Stimulated activated CD4-positive, alpha-beta T cell treated with anti-CD3 and anti-CD28 coated beads, Interleukin-12 subunit alpha, Interleukin-12 subunit beta, amount 100 ng/mL, for 48 hours (primary cell): ENCODE measurements around the gene PPP4R4.
A peak's percentile ranks its signal among the peaks of the same experiment; 100 is the strongest.
"Not testable (repeated sequence)": the region's sequence is repeated elsewhere in the genome, so short reads cannot be mapped to it uniquely, and the experiment has no call there.

ENCODE experiments used
- DNase-seq, 3 donors: peaks; one replicate each; pipeline ENCODE4 v3.0.0-alpha.2; 2020; ENCODE audit warnings: low read depth in 2 of 3, low spot score in 1 of 3

PPP4R4 gene

DNA sequence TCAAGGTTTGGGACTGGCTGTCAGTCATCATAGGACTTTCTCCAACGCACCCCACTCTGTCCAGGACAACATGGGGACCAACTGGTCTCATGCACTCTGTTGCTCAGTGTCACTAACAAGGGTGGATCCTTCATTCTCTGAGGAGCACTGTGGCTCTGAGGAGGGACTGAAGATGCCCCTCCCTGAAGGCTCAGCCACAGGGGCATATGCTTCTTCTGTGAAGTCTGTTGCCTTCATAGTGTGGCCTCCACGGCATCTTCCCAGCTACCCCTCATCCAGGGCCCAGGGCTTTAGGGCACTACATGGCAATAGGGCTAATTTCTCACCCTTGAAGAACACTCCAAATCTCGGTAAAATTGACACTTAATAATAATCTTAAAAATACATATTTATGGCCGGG is 30.4 kb upstream of the PPP4R4 start:
- DNase-seq: no peak

DNA sequence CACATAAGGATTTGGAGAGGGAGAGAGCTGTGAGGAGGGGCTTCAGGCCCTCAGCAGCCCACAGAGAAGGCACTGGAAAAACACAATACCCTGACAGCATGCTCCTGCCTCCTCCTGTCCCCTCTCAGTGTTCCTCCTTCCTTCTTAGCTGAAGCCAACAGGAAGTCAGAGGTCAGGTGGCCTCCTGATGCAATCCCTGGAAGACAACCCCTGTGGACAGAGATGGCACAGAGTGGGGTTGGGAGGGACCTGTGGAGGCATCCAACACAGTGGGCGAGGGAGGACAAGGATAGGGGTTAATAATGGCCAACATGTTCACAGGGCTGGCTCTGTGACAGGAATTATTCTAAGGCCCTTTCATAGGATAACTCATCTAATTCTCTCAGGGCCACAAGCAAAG is 29.4 kb upstream of the PPP4R4 start:
- no peak for DNase-seq

DNA sequence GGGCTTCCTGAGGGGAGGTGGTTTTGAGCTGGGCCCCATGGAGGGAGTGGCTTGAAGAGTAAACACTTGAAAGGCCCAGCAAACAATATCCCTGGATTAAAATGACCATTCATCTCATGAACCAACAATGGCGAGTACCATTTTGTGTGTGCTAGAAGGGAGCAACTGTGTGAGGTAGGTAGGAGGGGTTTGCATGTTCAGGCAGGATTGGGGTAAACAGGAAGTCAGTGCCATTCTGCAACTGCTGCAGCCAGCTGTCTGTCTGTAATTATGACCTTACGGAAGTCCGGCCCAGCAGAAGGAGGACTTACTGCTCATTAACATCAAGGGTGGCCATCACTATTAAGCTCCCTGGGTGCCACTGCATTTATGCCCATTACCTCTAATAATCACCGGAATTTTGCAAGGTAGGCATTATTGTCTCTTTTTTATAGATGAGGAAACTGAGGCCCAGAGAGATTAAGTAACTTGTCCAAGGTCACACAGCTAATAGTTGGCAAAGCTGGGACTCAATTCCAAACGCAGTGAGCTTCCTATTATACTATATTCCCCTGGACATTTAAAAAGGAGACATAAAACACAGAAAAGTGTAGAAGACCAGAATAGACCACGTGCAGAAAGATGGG is 28.1 kb upstream of the PPP4R4 start:
- no peak for DNase-seq

- no peak for DNase-seq
Measured at GRCh38 chr14:94152676-94153075, 21.4 kb upstream of the PPP4R4 start.

- no peak for DNase-seq
Measured at GRCh38 chr14:94153750-94154342, 20.3 kb upstream of the PPP4R4 start.

- DNase-seq: not testable (repeated sequence)
Measured at GRCh38 chr14:94156143-94156542, 18.0 kb upstream of the PPP4R4 start.

GRCh38 chr14:94157197-94157596 is 16.9 kb upstream of the PPP4R4 start:
- no peak for DNase-seq

DNA sequence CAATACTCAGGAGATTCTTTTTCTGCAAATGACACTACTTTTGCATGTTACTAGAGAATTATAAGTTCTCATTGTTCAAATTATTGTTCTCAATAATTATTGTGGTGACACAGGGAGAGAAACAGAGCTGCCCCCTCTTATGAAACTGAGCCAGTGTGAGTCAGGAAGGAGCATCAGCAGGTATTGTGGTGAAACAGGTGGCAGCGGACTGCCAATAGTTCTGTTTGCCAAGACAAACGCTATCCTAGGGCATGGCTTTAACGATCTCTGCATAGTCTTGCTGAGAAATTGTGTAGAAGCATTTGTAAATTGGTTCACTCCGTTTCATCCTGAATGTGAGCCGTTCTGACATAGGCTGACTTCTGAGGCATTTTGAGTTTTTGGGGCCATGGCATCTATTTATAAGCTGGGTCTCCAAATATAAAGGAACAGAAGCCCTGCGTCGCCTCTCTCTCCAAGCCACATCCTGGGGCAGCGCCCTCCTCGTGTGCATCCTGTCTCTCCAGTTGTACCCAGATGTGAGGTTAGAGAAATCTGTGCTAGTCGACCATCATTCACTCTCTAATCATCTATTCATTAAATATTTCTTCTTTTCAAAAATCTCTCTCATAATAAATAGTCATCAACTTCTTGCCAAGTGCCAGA is 15.8 kb upstream of the PPP4R4 start:
- DNase-seq: no peak

DNA sequence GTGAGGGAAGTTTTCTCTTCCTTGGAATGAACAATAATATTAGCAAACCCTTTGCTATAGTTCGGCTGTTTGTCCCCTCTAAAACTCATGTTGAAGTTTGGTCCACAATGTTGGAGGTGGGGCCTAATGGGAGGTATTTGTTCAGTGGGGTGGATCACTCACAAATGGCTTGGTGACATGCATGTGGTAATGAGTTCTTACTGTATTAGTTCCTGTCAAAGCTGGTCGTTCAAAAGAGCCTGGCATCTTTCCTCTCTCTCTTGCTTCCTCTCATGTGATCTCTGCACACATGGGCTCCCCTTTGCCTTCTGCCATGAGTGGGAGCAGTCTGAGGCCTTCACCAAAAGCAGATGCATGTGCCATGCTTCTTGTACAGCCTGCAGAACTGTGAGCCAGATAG is 13.1 kb upstream of the PPP4R4 start:
- DNase-seq: no peak

DNA sequence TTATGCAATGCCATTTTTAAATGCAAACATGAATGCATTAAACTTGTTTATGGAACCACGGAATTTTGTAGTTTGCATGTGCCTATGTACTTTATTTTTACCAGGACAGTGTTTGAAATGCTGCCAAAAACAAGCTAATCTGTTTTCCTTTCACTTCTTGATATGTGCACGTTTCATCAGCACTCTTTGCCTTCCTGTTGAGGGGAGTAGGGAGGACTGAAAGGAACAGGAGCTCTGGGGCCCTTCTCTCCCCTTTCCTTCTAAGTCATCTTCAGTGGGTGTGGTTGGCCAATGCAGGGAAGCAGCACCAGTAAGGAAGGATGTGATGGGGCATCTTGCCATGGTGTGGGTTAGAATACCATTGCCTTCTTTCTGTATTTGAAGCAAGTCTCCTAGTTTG is 12.1 kb upstream of the PPP4R4 start:
- DNase-seq: no peak

- DNase-seq: no peak
Measured at GRCh38 chr14:94162466-94162865, 11.7 kb upstream of the PPP4R4 start.

DNA sequence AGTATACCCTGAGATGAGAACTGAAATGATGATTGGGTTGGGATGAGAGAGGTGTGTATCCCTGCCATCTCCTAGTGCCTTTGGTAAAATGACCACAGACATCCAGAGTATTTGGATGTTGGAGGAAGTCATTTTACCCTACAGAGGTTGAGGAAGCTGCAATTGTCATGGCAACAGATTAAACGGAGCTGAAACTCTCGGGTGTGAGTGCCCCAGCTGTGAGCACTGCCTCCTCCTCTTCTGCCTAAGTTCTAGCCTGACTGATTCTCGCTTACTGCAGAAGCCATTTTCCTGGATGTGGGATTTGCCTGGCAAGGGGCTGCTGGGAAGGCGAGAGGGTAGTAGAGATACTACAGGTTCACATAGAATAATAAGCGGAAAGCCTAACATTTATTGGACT is 10.3 kb upstream of the PPP4R4 start:
- DNase-seq: no peak

- peak in 1 of 3 donors; percentile 55 for DNase-seq
Measured at GRCh38 chr14:94164685-94165431, 9.3 kb upstream of the PPP4R4 start.

DNA sequence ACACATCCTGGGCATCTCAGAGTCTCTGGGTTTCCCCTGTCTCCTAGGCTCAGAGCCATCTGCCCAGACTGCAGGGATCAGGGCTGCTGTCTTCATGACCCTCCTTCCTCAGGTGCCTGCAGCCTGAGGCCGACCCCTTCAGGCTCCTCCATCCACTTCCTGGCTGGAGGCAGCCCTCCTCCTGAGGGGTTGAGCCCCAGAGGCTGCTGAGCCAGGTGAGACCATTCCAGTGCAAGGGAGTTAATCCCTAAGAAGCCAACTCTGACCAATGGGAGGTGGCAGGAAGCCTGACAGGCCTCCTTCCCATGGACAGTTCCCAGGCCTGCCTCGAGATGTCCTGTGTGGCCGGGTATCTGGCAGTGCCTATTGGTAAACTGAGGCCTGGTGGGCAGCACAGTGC is 8.4 kb upstream of the PPP4R4 start:
- no peak for DNase-seq

DNA sequence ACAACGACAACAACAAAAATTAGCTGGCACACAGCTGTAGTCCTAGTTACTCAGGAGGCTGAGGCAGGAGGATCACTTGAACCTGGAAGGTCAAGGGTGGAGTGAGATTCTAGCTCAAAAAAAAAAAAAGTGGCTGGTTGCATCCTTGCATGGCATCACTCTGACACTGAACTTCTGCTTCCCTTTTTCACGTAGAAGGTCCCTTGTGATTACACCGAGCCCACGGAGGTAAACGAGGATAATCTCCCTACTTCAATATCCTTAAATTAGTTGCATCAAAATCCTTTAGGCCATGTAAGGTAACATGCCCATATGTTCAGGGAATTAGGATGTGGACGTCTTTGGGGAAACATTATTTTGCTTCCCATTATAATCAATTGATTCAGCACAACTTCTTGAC is 4.0 kb upstream of the PPP4R4 start:
- DNase-seq: no peak

DNA sequence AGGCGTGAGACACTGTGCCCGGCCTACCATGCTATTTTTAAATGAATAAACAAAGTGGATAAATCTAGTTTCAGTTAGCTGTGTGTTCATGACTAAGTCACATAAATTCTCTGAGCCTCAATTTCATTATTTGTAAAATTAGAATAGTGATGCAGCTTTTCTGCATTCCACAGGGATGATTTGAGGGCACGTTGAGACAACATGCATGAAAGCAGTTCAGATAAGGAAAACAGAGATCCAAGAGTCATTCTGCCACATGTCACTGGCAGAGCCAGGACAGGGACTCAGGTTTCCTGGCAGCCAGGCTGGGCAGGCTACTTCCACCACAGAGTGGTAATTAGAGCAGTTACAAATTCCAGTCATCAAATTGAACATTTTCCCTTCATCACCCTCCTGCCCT is 2.9 kb upstream of the PPP4R4 start:
- DNase-seq: no peak

GRCh38 chr14:94172545-94172944 is 1.6 kb upstream of the PPP4R4 start:
- DNase-seq: no peak

DNA sequence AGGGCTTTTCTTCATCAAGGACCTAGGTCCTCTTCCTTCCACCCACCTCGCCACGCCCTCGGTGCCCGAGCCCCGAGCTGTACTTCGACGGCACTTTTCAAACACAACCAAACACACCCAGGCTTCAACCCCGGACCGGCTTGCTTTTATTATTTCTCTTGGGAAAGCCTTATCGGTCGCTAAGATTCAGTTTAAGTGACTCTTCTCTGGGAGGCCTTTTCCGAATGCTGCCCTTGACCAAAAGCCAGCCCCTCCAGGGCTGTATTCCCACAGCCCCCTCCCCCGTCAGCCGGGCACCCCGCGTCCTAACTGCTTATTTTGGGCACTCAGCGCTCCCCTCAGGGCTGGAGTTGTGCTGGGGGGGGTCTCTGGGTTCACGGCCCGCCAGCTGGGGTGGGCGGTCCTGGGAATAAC is 644 bp upstream of the PPP4R4 start:
- no peak for DNase-seq

DNA sequence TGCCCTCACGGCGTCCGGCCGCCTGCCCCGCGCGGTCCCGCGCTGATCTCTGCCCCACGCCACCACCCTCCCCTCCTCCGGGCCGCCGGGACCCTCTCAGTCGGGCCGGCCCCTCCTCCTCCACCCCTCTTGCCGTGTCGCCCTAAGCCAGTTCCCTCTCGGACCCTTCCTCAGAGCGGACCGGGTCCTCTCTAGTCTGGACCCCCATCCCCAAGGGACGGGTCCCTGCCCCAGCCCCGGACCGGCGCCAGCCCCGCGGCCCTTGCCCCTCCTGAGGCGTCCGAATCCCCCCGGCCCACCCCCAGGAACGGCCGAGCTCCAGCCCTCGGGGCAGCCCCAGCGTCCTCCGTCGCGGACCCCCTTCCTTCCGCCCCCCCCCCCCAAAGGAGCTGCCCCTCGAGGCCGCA is 485 bp downstream of the PPP4R4 start:
- no peak for DNase-seq

DNA sequence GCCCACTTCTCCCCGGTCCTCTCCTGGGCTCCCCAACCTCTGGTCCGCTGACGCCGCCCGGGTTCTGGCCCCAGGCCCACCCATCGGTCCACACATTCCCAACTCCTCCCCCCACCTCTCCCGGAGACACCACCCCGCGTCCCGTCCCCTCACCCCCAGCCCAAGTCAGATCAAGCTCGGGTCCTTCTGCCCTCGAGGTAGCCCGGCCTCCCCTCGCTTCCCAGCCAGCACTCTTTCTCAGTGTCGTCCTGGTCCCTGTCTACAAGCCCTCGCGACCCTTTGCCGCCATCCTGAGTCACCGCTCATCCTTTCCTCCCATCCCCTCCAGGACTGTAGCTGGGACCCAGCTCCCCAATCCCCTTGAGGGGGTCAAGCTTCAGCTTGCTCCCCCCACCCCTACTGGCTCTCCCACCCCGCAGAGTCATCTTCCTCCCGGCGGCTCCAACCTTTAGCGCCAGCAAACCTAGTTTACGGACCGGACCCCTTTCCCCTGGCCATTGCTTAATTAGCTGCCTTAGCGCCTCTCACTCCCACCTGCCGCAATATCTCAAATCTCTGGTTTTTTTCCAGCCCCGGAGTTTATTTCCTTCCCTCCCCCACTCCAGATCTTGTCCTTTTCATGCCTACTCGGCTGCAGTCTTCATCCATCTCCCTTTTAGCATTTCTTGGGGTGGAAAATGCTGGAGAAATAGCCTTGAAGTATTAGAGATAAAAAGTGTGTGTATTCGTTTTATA is 1.1 kb downstream of the PPP4R4 start:
- no peak for DNase-seq

DNA sequence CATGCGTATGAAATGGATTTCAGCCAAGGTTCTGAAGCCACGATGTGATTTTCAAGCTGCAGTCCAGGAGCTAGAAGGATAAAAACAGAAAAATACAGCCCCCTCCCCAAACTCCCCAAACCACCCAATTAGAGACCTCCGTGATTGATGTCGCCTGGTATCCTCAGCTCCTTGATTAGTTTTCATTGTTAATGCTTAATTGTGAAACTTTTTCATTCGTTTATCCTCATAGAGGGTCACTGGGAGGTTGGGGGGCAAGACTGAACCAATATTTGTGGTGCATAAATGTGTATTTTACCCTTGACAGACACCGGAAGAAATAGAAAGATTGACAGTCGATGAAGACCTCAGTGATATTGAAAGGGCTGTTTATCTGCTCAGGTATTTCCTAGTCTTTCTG is 1.6 kb downstream of the PPP4R4 start:
- no peak for DNase-seq
